KMS-11 (cell line): ENCODE data around the gene TSGA10IP.

Experiments
- H2AFZ ChIP-seq: fragments of 200-600 bp; sonication (generic); 2 replicates; pipeline ENCODE4 v1.6.1; 2016; ENCODE audit warnings: antibody characterized with exemption, mixed run types, low read depth
- H3K27ac ChIP-seq: fragments of 200-600 bp; sonication (generic); 2 replicates; pipeline ENCODE4 v1.6.1; 2016; ENCODE audit warnings: mild to moderate bottlenecking, mixed run types
- H3K27me3 ChIP-seq: fragments of 200-600 bp; sonication (generic); 2 replicates; pipeline ENCODE4 v1.6.1; 2017; ENCODE audit warnings: mild to moderate bottlenecking, low read depth, mixed run types, moderate library complexity; ENCODE audit not compliant: insufficient read depth
- H3K36me3 ChIP-seq: fragments of 200-600 bp; sonication (generic); 2 replicates; pipeline ENCODE4 v1.6.1; 2017; ENCODE audit warnings: mild to moderate bottlenecking, mixed run types; ENCODE audit not compliant: insufficient read depth
- H3K4me1 ChIP-seq: fragments of 200-600 bp; sonication (generic); 2 replicates; pipeline ENCODE4 v1.6.1; 2016; ENCODE audit warnings: mild to moderate bottlenecking, low read depth, mixed run types; ENCODE audit not compliant: poor library complexity, severe bottlenecking
- H3K4me2 ChIP-seq: fragments of 200-600 bp; sonication (generic); 2 replicates; pipeline ENCODE4 v1.7.0; 2016; ENCODE audit warnings: mild to moderate bottlenecking, mixed run types
- H3K4me3 ChIP-seq: fragments of 200-600 bp; sonication (generic); IDR thresholded peaks from 2 replicates; pipeline ENCODE4 v1.6.1; 2017; ENCODE audit warnings: low read depth, low read length, mixed read lengths; ENCODE audit not compliant: insufficient read depth
- H3K79me2 ChIP-seq: fragments of 200-600 bp; sonication (generic); 2 replicates; pipeline ENCODE4 v1.6.1; 2016; ENCODE audit warnings: low read depth, mixed run types; ENCODE audit not compliant: insufficient read depth
- H3K9ac ChIP-seq: fragments of 200-600 bp; sonication (generic); 2 replicates; pipeline ENCODE4 v1.6.1; 2016; ENCODE audit warnings: mild to moderate bottlenecking, mixed run types
- H4K20me1 ChIP-seq: fragments of 200-600 bp; sonication (generic); 2 replicates; pipeline ENCODE4 v1.6.1; 2016; ENCODE audit warnings: mild to moderate bottlenecking, mixed run types; ENCODE audit not compliant: insufficient read depth
- CTCF ChIP-seq: fragments of 200-600 bp; sonication (generic); conservative IDR thresholded peaks from 2 replicates; pipeline ENCODE4 v1.6.1; 2017; ENCODE audit warnings: low read depth, mild to moderate bottlenecking, antibody characterized with exemption, low read length, moderate library complexity, mixed read lengths

TSGA10IP gene

GRCh38 chr11:65992056-65992455, 46.8 kb downstream of the TSGA10IP start:
- H4K20me1 ChIP-seq = no peaks in the 10 kb centered on the region
- peaks cover 3% of the 10 kb centered on the region for H3K4me1 ChIP-seq
- H3K36me3 ChIP-seq = no peaks in the 10 kb centered on the region
- H3K27ac ChIP-seq = no peak overlapping the region
- no peak overlapping the region for H3K9ac ChIP-seq
- H3K4me3 ChIP-seq = no peak overlapping the region
- no peak for TF ChIP-seq CTCF
- H3K4me2 ChIP-seq = no peak overlapping the region
- no peaks in the 10 kb centered on the region for H3K27me3 ChIP-seq
- no peaks in the 10 kb centered on the region for H3K79me2 ChIP-seq
- H2AFZ ChIP-seq = no peak overlapping the region

- no peak for TF ChIP-seq CTCF
- H3K4me2 ChIP-seq = no peak overlapping the region
- H3K79me2 ChIP-seq = peaks cover 19% of the 10 kb centered on the region
- no peaks in the 10 kb centered on the region; the same call in 1 of the 2 replicates for H3K36me3 ChIP-seq
- no peak overlapping the region for H3K9ac ChIP-seq
- no peak overlapping the region for H3K4me3 ChIP-seq
- peaks cover 4% of the 10 kb centered on the region for H3K4me1 ChIP-seq
- no peaks in the 10 kb centered on the region for H3K27me3 ChIP-seq
- no peaks in the 10 kb centered on the region for H4K20me1 ChIP-seq
- no peak overlapping the region for H3K27ac ChIP-seq
- no peak overlapping the region for H2AFZ ChIP-seq
Observed at GRCh38 chr11:65997286-65997685, 52.0 kb downstream of the TSGA10IP start.

GRCh38 chr11:66001942-66002647, 56.8 kb downstream of the TSGA10IP start, which contains the start of the genes BANF1 and EIF1AD:
TSS of gene BANF1 (plus strand) at chr11:66002503. CDS start at chr11:66003251, 748 bp downstream.
TSS of gene EIF1AD (minus strand) at chr11:66002157. CDS start at chr11:66000389, 1,768 bp downstream.
- peak within 1 kb of the TSS; percentile 72 for H3K27ac ChIP-seq
- H4K20me1 ChIP-seq = no peaks in the 10 kb centered on the region
- peaks cover 27% of the 10 kb centered on the region for H3K79me2 ChIP-seq
- TF ChIP-seq CTCF = no peak
- H3K27me3 ChIP-seq = no peaks in the 10 kb centered on the region
- peaks cover 5% of the 10 kb centered on the region; the same call in 1 of the 2 replicates for H3K36me3 ChIP-seq
- peak within 1 kb of the TSS; percentile 63 for H3K9ac ChIP-seq
- H3K4me2 ChIP-seq = peak within 1 kb of the TSS; percentile 72
- H3K4me1 ChIP-seq = peaks cover 16% of the 10 kb centered on the region
- H2AFZ ChIP-seq = peak within 1 kb of the TSS; percentile 58; the same call in 1 of the 2 replicates
- H3K4me3 ChIP-seq = no peak within 1 kb of the TSS

- peak overlapping the region; percentile 71 for H3K4me2 ChIP-seq
- H4K20me1 ChIP-seq = no peaks in the 10 kb centered on the region
- TF ChIP-seq CTCF = no peak
- H3K4me3 ChIP-seq = no peak overlapping the region
- H3K27ac ChIP-seq = peak overlapping the region; percentile 72
- H3K27me3 ChIP-seq = no peaks in the 10 kb centered on the region
- peak overlapping the region; percentile 58; the same call in 1 of the 2 replicates for H2AFZ ChIP-seq
- peak overlapping the region; percentile 63 for H3K9ac ChIP-seq
- H3K4me1 ChIP-seq = peaks cover 16% of the 10 kb centered on the region
- peaks cover 27% of the 10 kb centered on the region for H3K79me2 ChIP-seq
- H3K36me3 ChIP-seq = 0 out of 2 replicates have a peak, but pooled peaks cover 5% of the 10 kb centered on the region
Observed at GRCh38 chr11:66002648-66003225, 57.5 kb downstream of the TSGA10IP start.
